ENCODE measurements around the gene TIMP4. TPM values are rescaled to one million over a fixed set of nuclear protein-coding genes. Genes with fewer than 3 reads are reported as not detected.

TIMP4 gene
- total and polyA plus RNA-seq, 12 donors = 4.0 to 34.3 (median 9.7) TPM

DNA sequence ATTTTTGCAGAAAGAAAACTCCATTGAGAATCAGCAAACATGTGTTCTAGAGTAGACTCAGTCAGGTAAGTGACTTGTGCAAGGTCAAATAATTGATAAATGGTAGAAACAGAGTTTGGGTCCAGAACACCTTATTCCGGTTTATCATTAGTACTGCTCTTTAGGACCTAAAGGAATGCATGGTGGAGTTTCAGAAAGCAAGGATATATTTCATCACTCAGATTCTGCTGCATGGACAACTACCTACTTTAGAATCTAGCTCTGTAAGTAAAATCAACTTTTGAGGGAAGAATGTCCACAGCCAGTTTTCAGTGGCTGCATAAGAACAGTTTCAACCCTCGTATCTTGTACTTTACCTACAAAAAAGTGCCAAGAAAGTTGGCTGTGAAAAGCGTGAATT, 43.6 kb downstream of the TIMP4 start:
- Histone ChIP-seq H3K4me3 (no peak overlapping the region), H3K27ac (no peak overlapping the region), H3K4me1 (replicated peaks in 1 of 2) (no peaks in the 10 kb centered on the region), H3K9me3 (replicated peaks in 1 of 3) (no peaks in the 10 kb centered on the region), H3K36me3 (replicated peaks in 1 of 2) (no peaks in the 10 kb centered on the region), H3K27me3 (no peaks in the 10 kb centered on the region)
- TF ChIP-seq, protein P1, sequence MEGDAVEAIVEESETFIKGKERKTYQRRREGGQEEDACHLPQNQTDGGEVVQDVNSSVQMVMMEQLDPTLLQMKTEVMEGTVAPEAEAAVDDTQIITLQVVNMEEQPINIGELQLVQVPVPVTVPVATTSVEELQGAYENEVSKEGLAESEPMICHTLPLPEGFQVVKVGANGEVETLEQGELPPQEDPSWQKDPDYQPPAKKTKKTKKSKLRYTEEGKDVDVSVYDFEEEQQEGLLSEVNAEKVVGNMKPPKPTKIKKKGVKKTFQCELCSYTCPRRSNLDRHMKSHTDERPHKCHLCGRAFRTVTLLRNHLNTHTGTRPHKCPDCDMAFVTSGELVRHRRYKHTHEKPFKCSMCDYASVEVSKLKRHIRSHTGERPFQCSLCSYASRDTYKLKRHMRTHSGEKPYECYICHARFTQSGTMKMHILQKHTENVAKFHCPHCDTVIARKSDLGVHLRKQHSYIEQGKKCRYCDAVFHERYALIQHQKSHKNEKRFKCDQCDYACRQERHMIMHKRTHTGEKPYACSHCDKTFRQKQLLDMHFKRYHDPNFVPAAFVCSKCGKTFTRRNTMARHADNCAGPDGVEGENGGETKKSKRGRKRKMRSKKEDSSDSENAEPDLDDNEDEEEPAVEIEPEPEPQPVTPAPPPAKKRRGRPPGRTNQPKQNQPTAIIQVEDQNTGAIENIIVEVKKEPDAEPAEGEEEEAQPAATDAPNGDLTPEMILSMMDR (IDR thresholded peaks at IDR 0.05) = no peak
- no peak for TF ChIP-seq POLR2A (IDR thresholded peaks at IDR 0.05)
- DNase-seq = no peak
- WGBS, 4 donors = 65 to 81% (median 68%) methylated on average over 3 of the region's 3 CpGs
- intact Hi-C loops (cut with DNase I) = no loop called here

- no peaks in the 10 kb centered on the region for H3K27me3 ChIP-seq
- DNase-seq = no peak
- no peak for TF ChIP-seq POLR2A (IDR thresholded peaks at IDR 0.05)
- TF ChIP-seq, protein P1 (IDR thresholded peaks at IDR 0.05) = no peak
- H3K4me3 ChIP-seq = no peak overlapping the region
- H3K4me1 ChIP-seq (replicated peaks in 1 of 2) = no peaks in the 10 kb centered on the region
- intact Hi-C loops (cut with DNase I) = no loop called here
- H3K27ac ChIP-seq = no peak overlapping the region
- no peaks in the 10 kb centered on the region for H3K9me3 ChIP-seq (replicated peaks in 1 of 3)
- no peaks in the 10 kb centered on the region for H3K36me3 ChIP-seq (replicated peaks in 1 of 2)
Measured at GRCh38 chr3:12114251-12114650, 44.5 kb downstream of the TIMP4 start.

DNA sequence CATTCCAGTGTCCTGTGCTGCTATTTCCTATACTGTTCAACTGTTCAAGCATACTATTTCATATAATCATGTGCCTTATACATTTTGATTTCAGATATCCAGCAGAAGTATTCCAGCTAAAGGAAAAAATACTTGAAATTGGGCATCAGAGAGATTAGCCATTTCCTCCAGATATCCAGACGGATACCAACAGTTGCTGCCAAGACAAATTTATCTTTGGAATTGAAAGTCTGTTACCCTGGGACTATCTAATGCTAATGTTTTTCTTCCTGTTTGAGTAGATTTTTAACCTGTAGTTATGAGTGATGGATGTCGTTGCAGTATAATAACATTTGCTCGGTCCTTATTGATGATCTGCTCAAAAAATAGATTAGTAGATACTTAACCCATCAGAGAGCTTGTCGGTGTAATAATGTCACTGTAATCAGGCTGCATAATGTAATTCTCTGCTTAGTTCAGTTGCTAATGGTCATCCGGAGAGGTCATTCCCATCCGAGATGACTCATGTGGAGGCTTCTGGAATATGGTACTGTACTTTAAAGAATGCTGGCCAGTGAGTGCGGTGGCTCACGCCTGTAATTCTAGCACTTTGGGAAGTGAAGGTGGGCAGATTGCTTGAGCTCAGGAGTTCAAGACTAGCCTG, 51.5 kb downstream of the TIMP4 start:
- Histone ChIP-seq H3K36me3 (replicated peaks in 1 of 2) (no peaks in the 10 kb centered on the region), H3K4me1 (replicated peaks in 1 of 2) (no peaks in the 10 kb centered on the region), H3K9me3 (replicated peaks in 1 of 3) (peaks cover 0 to 5% (median 0%) of the 10 kb centered on the region in 3 donors), H3K27ac (no peak overlapping the region), H3K4me3 (no peak overlapping the region), H3K27me3 (no peaks in the 10 kb centered on the region)
- WGBS, 4 donors = 57 to 60% (median 58%) methylated on average over 8 of the region's 8 CpGs
- intact Hi-C loops (cut with DNase I) = no loop called here
- TF ChIP-seq, protein P1 (IDR thresholded peaks at IDR 0.05) = no peak
- TF ChIP-seq POLR2A (IDR thresholded peaks at IDR 0.05) = no peak
- DNase-seq = no peak

Other genes with a start within 250 kb of the TIMP4 start
- 1 to 10 TPM in 5 of 9 donors, under 1 TPM in 3, not detected in 1; 0.26 to 3.0 (median 1.9) TPM for gene SYN2, start 154.5 kb downstream of the TIMP4 start, total RNA-seq
- gene SYN2, start 154.5 kb downstream of the TIMP4 start, polyA plus RNA-seq = 1 to 10 TPM; 1.8 to 2.6 (median 2.5) TPM
- gene PPARG, start 130.2 kb upstream of the TIMP4 start, total RNA-seq = 10 to 100 TPM in 1 of 9 donors, 1 to 10 TPM in 8; 3.1 to 10.6 (median 6.5) TPM
- 10 to 100 TPM in 2 of 3 donors, 1 to 10 TPM in 1; 4.1 to 21.9 (median 17.8) TPM for gene PPARG, start 130.2 kb upstream of the TIMP4 start, polyA plus RNA-seq

Data from adrenal gland (tissue), 12 donors.